Measurements from ENCODE around the gene DYNC1I1. TPM values are rescaled to one million over a fixed set of nuclear protein-coding genes. Genes with fewer than 3 reads are reported as not detected.

DYNC1I1 gene
- polyA plus RNA-seq, 1 experiment = 0.11 TPM

- DNase-seq (ENCODE audit: low read depth) = no peak
- ChIA-PET CTCF (interaction anchor here (1.3 kb wide), 1 partner anchor 341 kb away, joined by 3 read pairs; no protein-coding TSS in a partner anchor), POLR2A (no interaction called here)
- H3K27me3 ChIP-seq (ENCODE audit: control insufficient read depth, insufficient read depth, low read length) = no peaks in the 10 kb centered on the region
- TF ChIP-seq CTCF (IDR thresholded peaks at IDR 0.05; ENCODE audit: insufficient read depth, low read depth, low read length) = no peak
- H3K4me3 ChIP-seq (ENCODE audit: low read depth, low read length) = no peak overlapping the region
- no peaks in the 10 kb centered on the region for H3K36me3 ChIP-seq (ENCODE audit: control insufficient read depth, insufficient read depth, low read length)
These were observed 35.7 kb upstream of the DYNC1I1 start for GRCh38 chr7:95736635-95737034.

DNA sequence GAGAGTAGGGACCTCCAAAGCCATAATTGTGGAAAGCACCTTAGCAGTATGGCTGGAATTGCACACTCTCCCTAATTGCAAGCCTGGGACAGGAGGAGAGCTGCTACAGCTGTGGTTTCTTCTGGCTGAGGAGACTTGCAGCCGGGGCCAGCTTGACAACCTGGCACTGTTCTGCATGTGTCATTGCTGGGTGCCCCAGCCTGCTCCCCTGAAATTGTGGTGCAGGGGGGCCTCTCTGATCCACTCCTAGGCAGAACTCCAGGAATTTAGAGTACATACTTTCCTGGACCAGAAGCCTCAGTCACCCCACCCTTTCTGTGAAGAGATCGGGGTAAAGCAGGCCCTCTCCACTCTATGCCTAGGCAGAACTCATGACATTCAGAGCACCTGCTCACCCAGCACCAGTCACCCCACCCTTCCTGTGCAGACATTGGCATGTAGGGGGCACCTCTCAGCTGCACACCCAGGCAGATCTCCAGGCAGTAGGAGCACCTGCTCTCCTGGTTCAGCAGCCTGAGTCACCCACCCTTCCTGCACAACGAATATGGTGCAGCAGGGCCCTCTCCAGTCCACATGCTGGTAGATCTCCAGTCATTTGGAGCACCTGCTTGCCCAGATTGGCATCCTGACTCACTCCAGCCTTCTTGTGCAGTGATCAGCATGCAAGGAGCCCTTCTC lies 34.4 kb upstream of the DYNC1I1 start:
- CTCF ChIA-PET = interaction anchor here (1.3 kb wide), 1 partner anchor 342 kb away, joined by 3 read pairs; no protein-coding TSS in a partner anchor

GRCh38 chr7:95749044-95749443 lies 23.3 kb upstream of the DYNC1I1 start:
- Histone ChIP-seq H3K4me3 (ENCODE audit: low read depth, low read length) (no peak overlapping the region), H3K36me3 (ENCODE audit: control insufficient read depth, insufficient read depth, low read length) (no peaks in the 10 kb centered on the region), H3K27me3 (ENCODE audit: control insufficient read depth, insufficient read depth, low read length) (no peaks in the 10 kb centered on the region)
- ChIA-PET POLR2A (no interaction called here), CTCF (no interaction called here)
- no peak for DNase-seq (ENCODE audit: low read depth)
- no peak for TF ChIP-seq CTCF (IDR thresholded peaks at IDR 0.05; ENCODE audit: insufficient read depth, low read depth, low read length)

More for the DNA sequence above, 34.4 kb upstream of the DYNC1I1 start:
- no peak for TF ChIP-seq CTCF (IDR thresholded peaks at IDR 0.05; ENCODE audit: insufficient read depth, low read depth, low read length)
- Histone ChIP-seq H3K36me3 (ENCODE audit: control insufficient read depth, insufficient read depth, low read length) (no peaks in the 10 kb centered on the region), H3K4me3 (ENCODE audit: low read depth, low read length) (no peak overlapping the region), H3K27me3 (ENCODE audit: control insufficient read depth, insufficient read depth, low read length) (no peaks in the 10 kb centered on the region)
- no peak for DNase-seq (ENCODE audit: low read depth)
- POLR2A ChIA-PET = no interaction called here

- ChIA-PET POLR2A (no interaction called here), CTCF (no interaction called here)
- DNase-seq (ENCODE audit: low read depth) = no peak
- no peaks in the 10 kb centered on the region for H3K36me3 ChIP-seq (ENCODE audit: control insufficient read depth, insufficient read depth, low read length)
- H3K27me3 ChIP-seq (ENCODE audit: control insufficient read depth, insufficient read depth, low read length) = no peaks in the 10 kb centered on the region
- TF ChIP-seq CTCF (IDR thresholded peaks at IDR 0.05; ENCODE audit: insufficient read depth, low read depth, low read length) = no peak
- no peak overlapping the region for H3K4me3 ChIP-seq (ENCODE audit: low read depth, low read length)
These were observed 22.8 kb upstream of the DYNC1I1 start for GRCh38 chr7:95749515-95749914.

- no peak for DNase-seq (ENCODE audit: low read depth)
- ChIA-PET CTCF (no interaction called here), POLR2A (no interaction called here)
- Histone ChIP-seq H3K27me3 (ENCODE audit: control insufficient read depth, insufficient read depth, low read length) (no peaks in the 10 kb centered on the region), H3K4me3 (ENCODE audit: low read depth, low read length) (no peak overlapping the region), H3K36me3 (ENCODE audit: control insufficient read depth, insufficient read depth, low read length) (no peaks in the 10 kb centered on the region)
- no peak for TF ChIP-seq CTCF (IDR thresholded peaks at IDR 0.05; ENCODE audit: insufficient read depth, low read depth, low read length)
These were observed 18.9 kb upstream of the DYNC1I1 start for GRCh38 chr7:95753440-95753839.
